GM10266 (cell line): ENCODE measurements around the gene FBLN2.

Experiments
- DNase-seq: peaks from one replicate; pipeline ENCODE4 v3.0.0; 2012; ENCODE audit errors: extremely low spot score
- CTCF ChIP-seq: IDR thresholded peaks from 2 replicates; pipeline ENCODE4 v1.5.1; 2012; ENCODE audit warnings: mild to moderate bottlenecking, low read depth; ENCODE audit not compliant: control insufficient read depth, insufficient read depth; ENCODE audit errors: missing control alignments

Gene FBLN2

GRCh38 chr3:13564751-13565560, 16.0 kb downstream of the FBLN2 start:
- TF ChIP-seq CTCF: no peak
- no peak for DNase-seq

- DNase-seq: no peak
- no peak for TF ChIP-seq CTCF
Observed at GRCh38 chr3:13565581-13566452, 16.9 kb downstream of the FBLN2 start.

GRCh38 chr3:13566453-13566748, 17.5 kb downstream of the FBLN2 start:
- TF ChIP-seq CTCF: no peak
- no peak for DNase-seq

- no peak for TF ChIP-seq CTCF
- DNase-seq: no peak
Observed at GRCh38 chr3:13566769-13567310, 17.9 kb downstream of the FBLN2 start.

- DNase-seq: no peak
- no peak for TF ChIP-seq CTCF
Observed at GRCh38 chr3:13567684-13568514, 19.0 kb downstream of the FBLN2 start.

GRCh38 chr3:13568515-13569028, 19.6 kb downstream of the FBLN2 start:
- no peak for TF ChIP-seq CTCF
- no peak for DNase-seq
